Loucy (cell line): ENCODE measurements around the gene RACGAP1.

Experiments used
- CTCF ChIP-seq: fragments of 200-600 bp; sonication (generic); conservative IDR thresholded peaks from 2 replicates; pipeline ENCODE4 v1.5.1; 2014; ENCODE audit warnings: mild to moderate bottlenecking, antibody characterized with exemption, low read length
- EZH2phosphoT487 ChIP-seq: fragments of 200-600 bp; IDR thresholded peaks from 2 replicates; pipeline ENCODE4 v1.6.1; 2018; ENCODE audit warnings: antibody characterized with exemption, mild to moderate bottlenecking, moderate library complexity, borderline replicate concordance

- TF ChIP-seq CTCF: no peak
- TF ChIP-seq EZH2phosphoT487: no peak
Observed at GRCh38 chr12:50006280-50006679, 19.0 kb downstream of the RACGAP1 start.
